ENCODE data around the gene ARID3B. TPM values are rescaled to one million over a fixed set of nuclear protein-coding genes. Genes with fewer than 3 reads are reported as not detected.

ARID3B gene
- total and polyA plus RNA-seq, 2 of the 13 experiments (the other 11 are each of a cell fraction or from before 2014, with no cell fraction given), result 5.3 to 12.8 TPM

DNA sequence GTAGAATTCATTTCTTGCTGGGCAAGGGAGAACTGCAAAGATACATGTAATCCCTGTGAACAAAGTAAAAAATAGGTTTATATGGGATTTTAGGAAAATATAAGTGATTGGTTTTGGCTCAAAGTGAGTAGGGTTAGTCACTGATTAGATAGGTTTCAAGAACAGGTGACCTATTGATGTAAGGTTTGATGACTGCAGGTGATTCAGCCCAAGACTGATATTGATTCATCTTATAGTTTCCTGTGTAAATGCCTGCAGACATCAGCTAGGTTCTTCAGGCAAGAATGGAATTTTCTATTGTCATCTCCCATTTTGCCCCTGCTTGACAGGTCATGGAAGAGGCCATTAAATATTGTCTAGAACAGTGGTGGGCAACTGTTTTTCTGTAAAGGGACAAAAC is 23.9 kb upstream of the ARID3B start:
- no peak overlapping the region for H2AFZ ChIP-seq (ENCODE audit: low read length)
- BruUV-seq (replicated peaks), result no TSS peak
- H3K79me2 ChIP-seq (ENCODE audit: insufficient read depth, low read length), result no peaks in the 10 kb centered on the region
- no peak for ATAC-seq
- H3K27me3 ChIP-seq (ENCODE audit: control insufficient read depth in 1 of 2, insufficient read depth in 2 of 2, low read length in 2 of 2), result no peaks in the 10 kb centered on the region
- H3K27ac ChIP-seq (ENCODE audit: extremely low read length, insufficient read depth, low read length), result no peak overlapping the region
- in situ Hi-C loops (cut with HindIII; ENCODE audit: extremely low pct_ligation_motif_present, low pct_unique_long_range_greater_than_20kb), result no loop called here
- H3K36me3 ChIP-seq (replicated peaks in 1 of 2; ENCODE audit: control insufficient read depth in 1 of 2, insufficient read depth in 2 of 2, low read length in 2 of 2), result no peaks in the 10 kb centered on the region
- ChIA-PET POLR2A (no interaction called here), CTCF (ENCODE audit: low intra/inter-chr PET ratio, low total read pairs) (no interaction called here)
- DNase-seq (ENCODE audit: low spot score), result no peak
- H3K4me1 ChIP-seq (ENCODE audit: insufficient read depth, low read length), result no peaks in the 10 kb centered on the region
- H4K20me1 ChIP-seq (ENCODE audit: insufficient read depth, low read length), result no peaks in the 10 kb centered on the region
- no peak for TF ChIP-seq NFATC3 (CRISPR knock-in tag; IDR thresholded peaks at IDR 0.05)
- no peak for TF ChIP-seq FOXP4 (CRISPR knock-in tag; IDR thresholded peaks at IDR 0.05)
- no peak for TF ChIP-seq ZGPAT (CRISPR knock-in tag; IDR thresholded peaks at IDR 0.05)
- TF ChIP-seq CERS6 (CRISPR knock-in tag; IDR thresholded peaks at IDR 0.05), result no peak
- H3K9me3 ChIP-seq (ENCODE audit: low read length), result no peaks in the 10 kb centered on the region
- no peak for FAIRE-seq
- intact Hi-C loops (cut with micrococcal nuclease; ENCODE audit: unreplicated experiment), result no loop called here
- no peak overlapping the region for H3K4me2 ChIP-seq (ENCODE audit: low read depth, low read length)
- H3K9ac ChIP-seq (ENCODE audit: insufficient read depth, low read depth, low read length), result no peak overlapping the region
- H3K4me3 ChIP-seq (replicated peaks in 1 of 3; ENCODE audit: insufficient read depth in 1 of 3, low read depth in 2 of 3, low read length in 3 of 3), result no peak overlapping the region

GRCh38 chr15:74519311-74519710 is 21.7 kb upstream of the ARID3B start:
- intact Hi-C loops (cut with micrococcal nuclease; ENCODE audit: unreplicated experiment), result no loop called here
- Histone ChIP-seq H3K27me3 (ENCODE audit: control insufficient read depth in 1 of 2, insufficient read depth in 2 of 2, low read length in 2 of 2) (no peaks in the 10 kb centered on the region), H4K20me1 (ENCODE audit: insufficient read depth, low read length) (no peaks in the 10 kb centered on the region), H3K4me1 (ENCODE audit: insufficient read depth, low read length) (no peaks in the 10 kb centered on the region), H2AFZ (ENCODE audit: low read length) (no peak overlapping the region), H3K9ac (ENCODE audit: insufficient read depth, low read depth, low read length) (no peak overlapping the region), H3K79me2 (ENCODE audit: insufficient read depth, low read length) (no peaks in the 10 kb centered on the region), H3K4me3 (replicated peaks in 1 of 3; ENCODE audit: insufficient read depth in 1 of 3, low read depth in 2 of 3, low read length in 3 of 3) (no peak overlapping the region), H3K4me2 (ENCODE audit: low read depth, low read length) (no peak overlapping the region), H3K27ac (ENCODE audit: extremely low read length, insufficient read depth, low read length) (no peak overlapping the region), H3K36me3 (replicated peaks in 1 of 2; ENCODE audit: control insufficient read depth in 1 of 2, insufficient read depth in 2 of 2, low read length in 2 of 2) (no peaks in the 10 kb centered on the region), H3K9me3 (ENCODE audit: low read length) (no peaks in the 10 kb centered on the region)
- DNase-seq (ENCODE audit: low spot score) (no peak), FAIRE-seq (no peak), ATAC-seq (no peak)
- no TSS peak for BruUV-seq (replicated peaks)
- in situ Hi-C loops (cut with HindIII; ENCODE audit: extremely low pct_ligation_motif_present, low pct_unique_long_range_greater_than_20kb), result no loop called here
- TF ChIP-seq ZNF563 (CRISPR knock-in tag; IDR thresholded peaks at IDR 0.05) (no peak), MBNL3 (CRISPR knock-in tag; conservative IDR thresholded peaks at IDR 0.05) (no peak), SUZ12 (IDR thresholded peaks at IDR 0.05; ENCODE audit: low read depth, low read length) (no peak)
- ChIA-PET POLR2A (no interaction called here), CTCF (ENCODE audit: low intra/inter-chr PET ratio, low total read pairs) (no interaction called here)
- WGBS (ENCODE audit: low lambda C conversion rate), result 92% methylated on average over 4 of the region's 4 CpGs

All from HepG2 (cell line).